Measurements from ENCODE around the gene DIMT1.

GRCh38 chr5:62375627-62376026 is 28.1 kb downstream of the DIMT1 start:
- TF ChIP-seq CTCF (IDR thresholded peaks at IDR 0.05; ENCODE audit: low read depth, low read length, missing input control) (no peak), TAF1 (conservative IDR thresholded peaks at IDR 0.05) (no peak), SP1 (IDR thresholded peaks at IDR 0.05) (no peak), REST (IDR thresholded peaks at IDR 0.05) (no peak)
- TF ChIP-seq, protein P1, sequence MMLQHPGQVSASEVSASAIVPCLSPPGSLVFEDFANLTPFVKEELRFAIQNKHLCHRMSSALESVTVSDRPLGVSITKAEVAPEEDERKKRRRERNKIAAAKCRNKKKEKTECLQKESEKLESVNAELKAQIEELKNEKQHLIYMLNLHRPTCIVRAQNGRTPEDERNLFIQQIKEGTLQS (IDR thresholded peaks at IDR 0.05) = no peak
- TF ChIP-seq, protein P2, sequence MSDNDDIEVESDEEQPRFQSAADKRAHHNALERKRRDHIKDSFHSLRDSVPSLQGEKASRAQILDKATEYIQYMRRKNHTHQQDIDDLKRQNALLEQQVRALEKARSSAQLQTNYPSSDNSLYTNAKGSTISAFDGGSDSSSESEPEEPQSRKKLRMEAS (IDR thresholded peaks at IDR 0.05) = no peak

Measured in liver (tissue), 3 donors.